Esophagus (tissue), 2 donors: Measurements from ENCODE around the gene ACTR1B. TPM values are rescaled to one million over a fixed set of nuclear protein-coding genes. Genes with fewer than 3 reads are reported as not detected.
"Not testable (repeated sequence)": the region's sequence is repeated elsewhere in the genome, so short reads cannot be mapped to it uniquely, and the experiment has no call there.

ENCODE experiments used
- H3K27ac ChIP-seq, 2 donors: one replicate each; pipeline ENCODE4 v1.5.1; 2013; ENCODE audit warnings: low read depth in 2 of 2, mild to moderate bottlenecking in 2 of 2, inconsistent platforms in 1 of 2, low read length in 1 of 2, moderate library complexity in 1 of 2
- H3K27me3 ChIP-seq, 2 donors: one replicate each; pipeline ENCODE4 v1.6.1; 2013; ENCODE audit warnings: low read length in 2 of 2, control low read depth in 1 of 2, mild to moderate bottlenecking in 1 of 2; ENCODE audit not compliant: insufficient read depth in 2 of 2, control insufficient read depth in 1 of 2
- H3K36me3 ChIP-seq, 2 donors: one replicate each; pipeline ENCODE4 v1.6.1; 2013; ENCODE audit warnings: low read length in 1 of 2; ENCODE audit not compliant: control insufficient read depth in 2 of 2, insufficient read depth in 2 of 2
- H3K4me1 ChIP-seq, 2 donors: one replicate each; pipeline ENCODE4 v1.6.1; 2013; ENCODE audit warnings: low read length in 1 of 2; ENCODE audit not compliant: control insufficient read depth in 2 of 2, insufficient read depth in 2 of 2
- H3K4me3 ChIP-seq, 2 donors: one replicate each; pipeline ENCODE4 v1.5.1; 2013; ENCODE audit warnings: low read length in 2 of 2, mild to moderate bottlenecking in 2 of 2, low read depth in 1 of 2, moderate library complexity in 1 of 2
- H3K9me3 ChIP-seq, 2 donors: one replicate each; pipeline ENCODE4 v1.6.1; 2013; ENCODE audit warnings: mild to moderate bottlenecking in 2 of 2, low read depth in 1 of 2, low read length in 1 of 2, moderate library complexity in 1 of 2; ENCODE audit not compliant: control insufficient read depth in 2 of 2, insufficient read depth in 1 of 2
- WGBS, 2 donors: extraction: QIAGEN DNeasy Blood & Tissue Kit; methylation state at CpG; one replicate each; pipeline ENCODE4 v1.1.7; 2013; 5-methylcytosine and 5-hydroxymethylcytosine counted together
- polyA plus RNA-seq, 2 donors: library from polyadenylated mRNA; stranded (reverse); fragments of 200-250 nt; gene quantifications; one replicate each; pipeline ENCODE4 v1.2.3, GENCODE V29; 2013
- donor health status: healthy with polysubstance abuse.
- donor health status: Bipolar disorder and iron deficiency.

Gene ACTR1B
- polyA plus RNA-seq, 2 donors, result 39.2 to 40.9 TPM

GRCh38 chr2:97693476-97693875, 29.6 kb upstream of the ACTR1B start:
- H3K4me3 ChIP-seq, result no peak overlapping the region

GRCh38 chr2:97691166-97691565, 27.3 kb upstream of the ACTR1B start:
- Histone ChIP-seq H3K4me3 (no peak overlapping the region), H3K36me3 (no peaks in the 10 kb centered on the region), H3K9me3 (no peaks in the 10 kb centered on the region), H3K4me1 (no peaks in the 10 kb centered on the region), H3K27me3 (no peaks in the 10 kb centered on the region), H3K27ac (no peak overlapping the region)
- WGBS, 2 donors, result 64 to 74% methylated on average over 6 of the region's 6 CpGs

More at GRCh38 chr2:97693476-97693875, 29.6 kb upstream of the ACTR1B start:
- Histone ChIP-seq H3K4me1 (no peaks in the 10 kb centered on the region), H3K27me3 (no peaks in the 10 kb centered on the region), H3K27ac (no peak overlapping the region), H3K9me3 (no peaks in the 10 kb centered on the region), H3K36me3 (no peaks in the 10 kb centered on the region)

- no peaks in the 10 kb centered on the region for H3K27me3 ChIP-seq
- H3K4me3 ChIP-seq, result no peak overlapping the region
- no peaks in the 10 kb centered on the region for H3K36me3 ChIP-seq
- H3K4me1 ChIP-seq, result no peaks in the 10 kb centered on the region
- no peak overlapping the region for H3K27ac ChIP-seq
- H3K9me3 ChIP-seq, result no peaks in the 10 kb centered on the region
- WGBS, 2 donors, result 85 to 87% methylated on average over 11 of the region's 11 CpGs
Measured at GRCh38 chr2:97688062-97688827, 24.4 kb upstream of the ACTR1B start.

- not testable (repeated sequence) for H3K4me3 ChIP-seq, H3K36me3 ChIP-seq, H3K27me3 ChIP-seq, H3K27ac ChIP-seq, H3K4me1 ChIP-seq, H3K9me3 ChIP-seq
- 86 to 88% methylated on average over 2 of the region's 3 CpGs for WGBS, 2 donors
Measured at GRCh38 chr2:97687235-97687634, 23.4 kb upstream of the ACTR1B start.

GRCh38 chr2:97678298-97678697, 14.5 kb upstream of the ACTR1B start:
- 94 to 100% methylated on average over 1 of the region's 1 CpG for WGBS, 2 donors

GRCh38 chr2:97677480-97677879, 13.6 kb upstream of the ACTR1B start:
- Histone ChIP-seq H3K9me3 (no peaks in the 10 kb centered on the region), H3K36me3 (peaks cover 0 to 3% of the 10 kb centered on the region in 2 donors), H3K27me3 (no peaks in the 10 kb centered on the region), H3K4me3 (no peak overlapping the region), H3K4me1 (no peaks in the 10 kb centered on the region), H3K27ac (no peak overlapping the region)
- 89 to 90% methylated on average over 2 of the region's 2 CpGs for WGBS, 2 donors

More at GRCh38 chr2:97678298-97678697, 14.5 kb upstream of the ACTR1B start:
- Histone ChIP-seq H3K4me3 (no peak overlapping the region), H3K9me3 (no peaks in the 10 kb centered on the region), H3K36me3 (peaks cover 0 to 3% of the 10 kb centered on the region in 2 donors), H3K4me1 (no peaks in the 10 kb centered on the region), H3K27me3 (no peaks in the 10 kb centered on the region), H3K27ac (no peak overlapping the region)

- WGBS, 2 donors, result 92 to 100% methylated on average over 1 of the region's 1 CpG
- H3K4me1 ChIP-seq, result no peaks in the 10 kb centered on the region
- no peak overlapping the region for H3K4me3 ChIP-seq
Measured at GRCh38 chr2:97676620-97677019, 12.8 kb upstream of the ACTR1B start.

GRCh38 chr2:97675430-97676113, 11.7 kb upstream of the ACTR1B start:
- no peaks in the 10 kb centered on the region for H3K4me1 ChIP-seq
- no peak overlapping the region for H3K27ac ChIP-seq
- H3K9me3 ChIP-seq, result no peaks in the 10 kb centered on the region
- no peaks in the 10 kb centered on the region for H3K27me3 ChIP-seq
- WGBS, 2 donors, result 67 to 71% methylated on average over 5 of the region's 5 CpGs
- peaks cover 0 to 3% of the 10 kb centered on the region in 2 donors for H3K36me3 ChIP-seq
- no peak overlapping the region for H3K4me3 ChIP-seq

More at GRCh38 chr2:97676620-97677019, 12.8 kb upstream of the ACTR1B start:
- H3K27ac ChIP-seq, result no peak overlapping the region
- H3K27me3 ChIP-seq, result no peaks in the 10 kb centered on the region
- no peaks in the 10 kb centered on the region for H3K9me3 ChIP-seq
- peaks cover 0 to 3% of the 10 kb centered on the region in 2 donors for H3K36me3 ChIP-seq

GRCh38 chr2:97673915-97674283, 10.1 kb upstream of the ACTR1B start:
- Histone ChIP-seq H3K4me1 (no peaks in the 10 kb centered on the region), H3K36me3 (peaks cover 3 to 4% of the 10 kb centered on the region in 2 donors), H3K4me3 (no peak overlapping the region), H3K9me3 (no peaks in the 10 kb centered on the region), H3K27ac (no peak overlapping the region), H3K27me3 (no peaks in the 10 kb centered on the region)
- WGBS, 2 donors, result 68 to 77% methylated on average over 8 of the region's 8 CpGs
